SK-N-SH (cell line): Measurements from ENCODE around the gene ZNF74. TPM values are rescaled to one million over a fixed set of nuclear protein-coding genes. Genes with fewer than 3 reads are reported as not detected.

Source experiments
- CTCF ChIA-PET: fragments of 300-600, 350-600 bp; formaldehyde crosslinking; extraction: SDS; loops from one replicate; lab custom pipeline; 2021; lab: Yijun Ruan, JAX
- POLR2A ChIA-PET: fragments of 350-600 bp; sonication (Branson Sonifier 250); formaldehyde crosslinking; extraction: SDS; loops from one replicate; lab custom pipeline; 2020; ENCODE audit warnings: antibody characterized with exemption, inconsistent platforms; lab: Yijun Ruan, JAX
- DNase-seq: peaks from one replicate; pipeline ENCODE4 v3.0.0; 2012
- H2AFZ ChIP-seq: fragments of 200-600 bp; sonication (generic); 2 replicates; pipeline ENCODE4 v1.8.1; 2016; ENCODE audit warnings: antibody characterized with exemption, mild to moderate bottlenecking, low read depth
- H3F3A ChIP-seq: fragments of 200-600 bp; sonication (generic); replicated peaks from 2 replicates; pipeline ENCODE3; 2016; ENCODE audit warnings: antibody characterized with exemption, mild to moderate bottlenecking; ENCODE audit not compliant: insufficient read depth
- H3K27ac ChIP-seq, 2 experiments: fragments of 200-500 bp in 1 of 2; fragments of 200-600 bp in 1 of 2; sonication (Bioruptor generic) in 1 of 2; sonication (generic), shearing (Covaris generic) in 1 of 2; 2 replicates each; pipeline versions ENCODE4 v1.5.1 to v1.6.1; 2014 to 2016; ENCODE audit warnings: low read depth in 2 of 2, inconsistent platforms in 1 of 2, low read length in 1 of 2, mild to moderate bottlenecking in 1 of 2, mixed read lengths in 1 of 2
- H3K27me3 ChIP-seq: fragments of 200-600 bp; sonication (generic), shearing (Covaris generic); 2 replicates; pipeline ENCODE4 v1.6.1; 2016; ENCODE audit warnings: mixed run types; ENCODE audit not compliant: insufficient read depth
- H3K36me3 ChIP-seq, 2 experiments: fragments of 200-500 bp in 1 of 2; fragments of 200-600 bp in 1 of 2; sonication (Bioruptor generic) in 1 of 2; sonication (generic) in 1 of 2; replicated peaks in 1 of 2; 2 replicates each; pipeline versions ENCODE3 to v1.5.1; 2014 to 2016; ENCODE audit warnings: low read length in 1 of 2, mild to moderate bottlenecking in 1 of 2; ENCODE audit not compliant: insufficient read depth in 2 of 2, control insufficient read depth in 1 of 2
- H3K4me1 ChIP-seq, 2 experiments: fragments of 200-500 bp in 1 of 2; fragments of 200-600 bp in 1 of 2; sonication (Bioruptor generic) in 1 of 2; sonication (generic), shearing (Covaris generic) in 1 of 2; 2 replicates each; pipeline versions ENCODE4 v1.5.1 to v1.6.1; 2014 to 2016; ENCODE audit warnings: low read depth in 1 of 2, low read length in 1 of 2, mixed run types in 1 of 2; ENCODE audit not compliant: insufficient read depth in 2 of 2, control insufficient read depth in 1 of 2
- H3K4me2 ChIP-seq: fragments of 200-600 bp; sonication (generic), shearing (Covaris generic); 2 replicates; pipeline ENCODE4 v1.6.1; 2017; ENCODE audit warnings: mixed run types
- H3K4me3 ChIP-seq, 2 experiments: fragments of 200-500 bp in 1 of 2; fragments of 200-600 bp in 1 of 2; sonication (Bioruptor generic) in 1 of 2; sonication (generic), shearing (Covaris generic) in 1 of 2; 2 replicates each; pipeline versions ENCODE4 v1.5.1 to v1.8.1; 2014 to 2016; ENCODE audit warnings: low read depth in 2 of 2, inconsistent platforms in 1 of 2, low read length in 1 of 2, mild to moderate bottlenecking in 1 of 2, mixed read lengths in 1 of 2, moderate library complexity in 1 of 2
- H3K79me2 ChIP-seq: fragments of 200-600 bp; sonication (generic); 2 replicates; pipeline ENCODE4 v1.8.1; 2017; ENCODE audit warnings: mild to moderate bottlenecking; ENCODE audit not compliant: insufficient read depth
- H3K9ac ChIP-seq: fragments of 200-600 bp; sonication (generic); 2 replicates; pipeline ENCODE4 v1.6.1; 2017; ENCODE audit warnings: mixed run types
- H3K9me2 ChIP-seq: fragments of 200-600 bp; sonication (generic); 2 replicates; pipeline ENCODE4 v1.6.1; 2017; ENCODE audit warnings: mixed run types
- H3K9me3 ChIP-seq: fragments of 200-600 bp; sonication (generic); 2 replicates; pipeline ENCODE4 v1.6.1; 2017; ENCODE audit warnings: mixed run types, mild to moderate bottlenecking, moderate library complexity
- H4K20me1 ChIP-seq: fragments of 200-600 bp; sonication (generic); 2 replicates; pipeline ENCODE4 v1.6.1; 2017; ENCODE audit warnings: mild to moderate bottlenecking, mixed run types; ENCODE audit not compliant: insufficient read depth
- CHD2 ChIP-seq: fragments of 150-350 bp; IDR thresholded peaks from 2 replicates; pipeline ENCODE4 v1.6.1; 2018; ENCODE audit warnings: low read length; ENCODE audit not compliant: partially characterized antibody
- GABPA ChIP-seq: IDR thresholded peaks from 2 replicates; pipeline ENCODE4 v1.4.0; 2012; ENCODE audit warnings: low read depth, mild to moderate bottlenecking
- GATA2 ChIP-seq: sonication (generic); formaldehyde crosslinking; IDR thresholded peaks from 2 replicates; pipeline ENCODE4 v1.5.0; 2020; ENCODE audit warnings: mild to moderate bottlenecking, missing genetic modification reagents
- RAD21 ChIP-seq: IDR thresholded peaks from 2 replicates; pipeline ENCODE4 v1.6.1; 2012; ENCODE audit warnings: mild to moderate bottlenecking, low read length
- RFX5 ChIP-seq: IDR thresholded peaks from 2 replicates; pipeline ENCODE4 v1.6.1; 2012; ENCODE audit warnings: mild to moderate bottlenecking, improper control_type of control experiment, low read length
- WGBS: methylation state at CpG from one replicate; pipeline ENCODE4 v1.1.6; 2017; ENCODE audit warnings: low lambda C conversion rate; 5-methylcytosine and 5-hydroxymethylcytosine counted together
- polyA plus RNA-seq, 3 experiments: library from polyadenylated mRNA; depleted of rRNA; stranded (reverse); fragments of >200 nt; gene quantifications; 2 replicates each; pipeline ENCODE4 v1.2.3, GENCODE V29; 2012
- TF ChIP-seq, protein P1 (sequence below): fragments of 200-600 bp; sonication (generic); IDR thresholded peaks from 2 replicates; pipeline ENCODE4 v1.6.1; 2017; ENCODE audit warnings: antibody characterized with exemption, mild to moderate bottlenecking, moderate library complexity
- TF ChIP-seq, protein P2 (sequence below): fragments of 150-350 bp; IDR thresholded peaks from 2 replicates; pipeline ENCODE4 v1.6.1; 2017; ENCODE audit warnings: antibody characterized with exemption, low read length, low read depth, borderline replicate concordance

ZNF74 gene
- polyA plus RNA-seq, 1 of the 3 experiments (the other 2 are of a cell fraction) = 8.0 TPM

DNA sequence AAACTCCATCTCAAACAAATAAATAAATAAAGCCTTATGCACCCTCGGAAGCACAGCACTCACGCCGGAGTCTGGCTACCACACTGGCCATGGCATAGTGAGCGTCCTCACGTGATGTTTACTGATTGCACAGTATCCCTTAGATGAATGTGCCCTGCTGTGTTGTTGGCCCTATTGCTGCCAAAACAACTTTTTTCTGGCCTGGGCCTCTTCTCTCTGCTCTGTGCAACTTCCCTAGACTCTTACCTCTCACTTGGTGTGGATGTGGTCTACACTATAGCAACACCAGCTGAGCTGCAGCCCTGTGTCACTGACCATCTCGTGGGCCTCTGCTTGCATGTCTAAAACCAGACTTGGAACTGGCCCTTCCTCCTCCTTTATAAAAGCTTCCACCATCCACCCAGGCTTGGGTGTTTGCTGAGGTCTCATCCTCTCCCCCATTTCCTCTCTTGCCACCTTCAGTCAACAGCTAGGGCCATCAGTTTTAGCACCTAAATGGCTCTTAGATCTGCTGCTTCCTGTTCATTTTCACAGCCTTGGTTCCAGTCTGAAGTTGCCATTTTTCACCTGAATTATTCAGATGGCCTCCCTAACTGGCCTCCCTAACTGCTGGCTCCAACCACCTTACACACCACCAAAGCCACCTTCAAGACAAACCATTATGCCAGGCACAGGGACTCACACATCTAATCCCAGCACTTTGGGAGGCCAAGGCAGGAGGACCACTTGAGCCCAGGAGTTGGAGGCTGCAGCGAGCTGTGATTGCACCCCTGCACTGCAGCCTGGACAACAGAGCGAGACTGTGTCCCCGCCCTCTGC is 9.2 kb downstream of the ZNF74 start:
- H3K27me3 ChIP-seq = no peaks in the 10 kb centered on the region
- H3K9me3 ChIP-seq = no peaks in the 10 kb centered on the region
- H2AFZ ChIP-seq = no peak overlapping the region
- no peaks in the 10 kb centered on the region for H4K20me1 ChIP-seq
- H3K27ac ChIP-seq = no peak overlapping the region
- ChIA-PET CTCF (interaction anchor here (1.3 to 2.7 kb wide), 2 partner anchors 15 to 94 kb away, joined by 3 to 16 read pairs; no protein-coding TSS in a partner anchor), POLR2A (no interaction called here)
- H3K4me3 ChIP-seq = no peak overlapping the region
- no peaks in the 10 kb centered on the region for H3F3A ChIP-seq
- 93% methylated on average over 9 of the region's 9 CpGs for WGBS
- no peaks in the 10 kb centered on the region for H3K4me1 ChIP-seq
- H3K9ac ChIP-seq = no peak overlapping the region
- no peaks in the 10 kb centered on the region for H3K9me2 ChIP-seq
- TF ChIP-seq GATA2 (CRISPR knock-in tag) (no peak), CHD2 (no peak), RAD21 (no peak)
- TF ChIP-seq, protein P1, sequence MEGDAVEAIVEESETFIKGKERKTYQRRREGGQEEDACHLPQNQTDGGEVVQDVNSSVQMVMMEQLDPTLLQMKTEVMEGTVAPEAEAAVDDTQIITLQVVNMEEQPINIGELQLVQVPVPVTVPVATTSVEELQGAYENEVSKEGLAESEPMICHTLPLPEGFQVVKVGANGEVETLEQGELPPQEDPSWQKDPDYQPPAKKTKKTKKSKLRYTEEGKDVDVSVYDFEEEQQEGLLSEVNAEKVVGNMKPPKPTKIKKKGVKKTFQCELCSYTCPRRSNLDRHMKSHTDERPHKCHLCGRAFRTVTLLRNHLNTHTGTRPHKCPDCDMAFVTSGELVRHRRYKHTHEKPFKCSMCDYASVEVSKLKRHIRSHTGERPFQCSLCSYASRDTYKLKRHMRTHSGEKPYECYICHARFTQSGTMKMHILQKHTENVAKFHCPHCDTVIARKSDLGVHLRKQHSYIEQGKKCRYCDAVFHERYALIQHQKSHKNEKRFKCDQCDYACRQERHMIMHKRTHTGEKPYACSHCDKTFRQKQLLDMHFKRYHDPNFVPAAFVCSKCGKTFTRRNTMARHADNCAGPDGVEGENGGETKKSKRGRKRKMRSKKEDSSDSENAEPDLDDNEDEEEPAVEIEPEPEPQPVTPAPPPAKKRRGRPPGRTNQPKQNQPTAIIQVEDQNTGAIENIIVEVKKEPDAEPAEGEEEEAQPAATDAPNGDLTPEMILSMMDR = no peak
- H3K79me2 ChIP-seq = peaks cover 23% of the 10 kb centered on the region; the same call in 1 of the 2 replicates
- DNase-seq = no peak
- no peak overlapping the region for H3K4me2 ChIP-seq
- peaks cover 0 to 46% of the 10 kb centered on the region in 2 experiments for H3K36me3 ChIP-seq

DNA sequence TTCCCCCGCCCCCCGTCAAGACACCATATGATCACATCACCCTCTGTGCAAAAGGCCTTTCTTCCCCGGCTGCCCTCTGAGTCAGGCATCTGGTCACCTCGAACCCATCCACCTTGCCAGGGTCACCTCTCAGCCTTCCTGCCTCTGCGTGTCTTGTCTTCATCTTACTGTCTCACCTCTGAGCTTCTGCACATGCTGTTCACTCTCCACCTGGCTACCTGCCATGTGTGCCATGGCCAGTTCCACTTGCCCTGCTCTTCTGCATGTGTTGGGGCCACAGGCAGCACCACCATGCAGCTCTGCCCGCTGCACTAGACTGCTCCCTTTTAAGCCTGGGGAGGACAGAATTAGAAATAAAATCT is 9.8 kb downstream of the ZNF74 start:
- Histone ChIP-seq H3K4me3 (no peak overlapping the region), H3K27me3 (no peaks in the 10 kb centered on the region), H3K36me3 (peaks cover 0 to 46% of the 10 kb centered on the region in 2 experiments)
- no peak for DNase-seq
- TF ChIP-seq CHD2 = no peak
- no peak for TF ChIP-seq GABPA
- TF ChIP-seq, all 33 proteins: peak for 0
- no peak overlapping the region for H2AFZ ChIP-seq
- ChIA-PET CTCF (interaction anchor here (0.6 to 2.7 kb wide), 4 partner anchors 14 to 119 kb away, joined by 3 to 16 read pairs (median 6); no protein-coding TSS in a partner anchor), POLR2A (no interaction called here)
- no peaks in the 10 kb centered on the region for H3K4me1 ChIP-seq
- WGBS = 100% methylated on average over 6 of the region's 6 CpGs
- no peak overlapping the region for H3K9ac ChIP-seq
- H3K9me2 ChIP-seq = no peaks in the 10 kb centered on the region
- H3K9me3 ChIP-seq = no peaks in the 10 kb centered on the region
- H3K27ac ChIP-seq = no peak overlapping the region
- H3F3A ChIP-seq = no peaks in the 10 kb centered on the region
- no peak overlapping the region for H3K4me2 ChIP-seq
- H4K20me1 ChIP-seq = no peaks in the 10 kb centered on the region
- H3K79me2 ChIP-seq = peaks cover 17% of the 10 kb centered on the region; the same call in 1 of the 2 replicates

DNA sequence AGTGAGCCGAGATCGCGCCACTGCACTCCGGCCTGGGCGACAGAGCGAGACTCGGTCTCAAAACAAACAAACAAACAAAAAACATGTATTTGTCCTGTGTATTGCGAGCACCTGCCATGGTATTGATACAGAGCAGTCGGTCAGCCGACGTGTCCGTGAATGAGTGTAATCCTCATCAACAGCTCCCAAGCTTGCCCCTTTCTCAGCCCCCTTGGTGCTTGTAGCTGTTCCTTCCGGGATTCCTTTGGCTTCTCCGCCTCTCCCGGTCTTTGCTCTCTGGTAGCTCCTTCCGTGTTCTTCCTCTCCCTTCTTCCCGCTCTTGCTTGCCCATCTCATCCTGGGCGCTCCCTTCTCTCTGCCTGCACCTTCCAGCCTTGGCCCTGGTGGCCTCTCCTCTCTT is 10.9 kb downstream of the ZNF74 start:
- H4K20me1 ChIP-seq = no peaks in the 10 kb centered on the region

More for the DNA sequence above, 10.9 kb downstream of the ZNF74 start:
- ChIA-PET POLR2A (no interaction called here), CTCF (interaction anchor here (2.6 to 2.7 kb wide), 2 partner anchors 13 to 52 kb away, joined by 10 to 16 read pairs; no protein-coding TSS in a partner anchor)
- WGBS = 98% methylated on average over 16 of the region's 18 CpGs
- Histone ChIP-seq H3F3A (no peaks in the 10 kb centered on the region), H3K27ac (no peak overlapping the region), H3K79me2 (peaks cover 6% of the 10 kb centered on the region; the same call in 1 of the 2 replicates), H3K4me1 (no peaks in the 10 kb centered on the region), H3K9me2 (no peaks in the 10 kb centered on the region), H3K36me3 (peaks cover 0 to 46% of the 10 kb centered on the region in 2 experiments), H3K4me2 (no peak overlapping the region), H3K27me3 (no peaks in the 10 kb centered on the region), H2AFZ (no peak overlapping the region), H3K9me3 (no peaks in the 10 kb centered on the region)
- TF ChIP-seq RFX5 = no peak
- TF ChIP-seq, protein P2, sequence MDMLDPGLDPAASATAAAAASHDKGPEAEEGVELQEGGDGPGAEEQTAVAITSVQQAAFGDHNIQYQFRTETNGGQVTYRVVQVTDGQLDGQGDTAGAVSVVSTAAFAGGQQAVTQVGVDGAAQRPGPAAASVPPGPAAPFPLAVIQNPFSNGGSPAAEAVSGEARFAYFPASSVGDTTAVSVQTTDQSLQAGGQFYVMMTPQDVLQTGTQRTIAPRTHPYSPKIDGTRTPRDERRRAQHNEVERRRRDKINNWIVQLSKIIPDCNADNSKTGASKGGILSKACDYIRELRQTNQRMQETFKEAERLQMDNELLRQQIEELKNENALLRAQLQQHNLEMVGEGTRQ = no peak
- TF ChIP-seq, all 33 proteins: peak for 0
- Histone ChIP-seq H3K4me3 (no peak overlapping the region), H3K9ac (no peak overlapping the region)
- no peak for DNase-seq
